DND-41 (cell line): Measurements from ENCODE around the gene FRRS1L.

ENCODE experiments used
- CTCF ChIP-seq: IDR thresholded peaks from 2 replicates; pipeline ENCODE4 v1.5.1; 2012; ENCODE audit warnings: borderline replicate concordance, low read length, moderate library complexity, mild to moderate bottlenecking; ENCODE audit not compliant: poor library complexity, severe bottlenecking; ENCODE audit errors: extremely low read depth
- EZH2 ChIP-seq: IDR thresholded peaks from 3 replicates; pipeline ENCODE4 v1.6.1; 2012; ENCODE audit warnings: borderline replicate concordance, low read depth, mild to moderate bottlenecking, moderate library complexity, low read length, inconsistent platforms; ENCODE audit not compliant: severe bottlenecking

GRCh38 chr9:109214414-109214813 lies 47.4 kb upstream of the FRRS1L start:
- TF ChIP-seq CTCF (no peak), EZH2 (no peak)
